Activated CD4-positive, alpha-beta T cell treated with anti-CD3 and anti-CD28 coated beads, Interleukin-2, Interleukin-4, amounts not matched to agents 100 ng/mL and 50 ng/mL, durations not matched to agents 16 hours and 8 hours (primary cell): ENCODE data around the gene TM4SF20.

Source experiments
- DNase-seq: peaks from one replicate; pipeline ENCODE4 v3.0.0-alpha.2; 2020; ENCODE audit warnings: low spot score

The TM4SF20 gene

DNA sequence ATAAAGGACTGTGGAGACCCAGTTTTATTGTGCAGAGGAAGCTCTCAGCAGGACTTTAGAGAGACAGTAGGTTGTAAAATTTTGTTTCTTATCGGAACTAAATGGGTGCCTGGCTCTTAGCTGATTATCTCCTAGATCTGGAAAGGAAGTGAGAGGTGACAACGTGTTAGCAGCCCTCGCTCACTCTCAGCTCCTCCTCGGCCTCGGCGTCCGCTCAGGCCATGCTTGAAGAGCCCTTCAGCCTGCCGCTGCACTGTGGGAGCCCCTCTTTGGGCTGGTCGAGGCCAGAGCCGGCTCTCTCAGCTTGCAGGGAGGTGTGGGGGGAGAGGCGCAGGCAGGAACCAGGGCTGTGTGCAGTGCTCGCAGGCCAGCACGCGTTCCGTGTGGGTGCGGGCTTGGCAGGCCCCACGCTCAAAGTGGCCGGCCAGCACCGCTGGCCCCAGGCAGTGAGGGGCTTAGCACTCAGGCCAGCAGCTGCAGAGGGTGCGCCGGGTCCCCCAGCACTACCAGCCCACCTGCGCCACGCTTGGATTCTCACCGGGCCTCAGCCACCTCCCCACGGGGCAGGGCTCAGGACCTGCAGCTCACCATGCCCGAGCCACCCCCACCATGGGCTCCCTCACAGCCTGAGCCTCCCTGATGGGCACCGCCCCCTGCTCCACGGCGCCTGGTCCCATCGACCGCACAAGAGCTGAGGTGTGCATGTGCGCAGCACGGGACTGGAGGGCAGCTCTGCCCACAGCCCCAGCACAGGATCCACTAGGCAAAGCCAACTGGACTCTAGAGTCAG is 58.6 kb downstream of the TM4SF20 start:
- DNase-seq = no peak

DNA sequence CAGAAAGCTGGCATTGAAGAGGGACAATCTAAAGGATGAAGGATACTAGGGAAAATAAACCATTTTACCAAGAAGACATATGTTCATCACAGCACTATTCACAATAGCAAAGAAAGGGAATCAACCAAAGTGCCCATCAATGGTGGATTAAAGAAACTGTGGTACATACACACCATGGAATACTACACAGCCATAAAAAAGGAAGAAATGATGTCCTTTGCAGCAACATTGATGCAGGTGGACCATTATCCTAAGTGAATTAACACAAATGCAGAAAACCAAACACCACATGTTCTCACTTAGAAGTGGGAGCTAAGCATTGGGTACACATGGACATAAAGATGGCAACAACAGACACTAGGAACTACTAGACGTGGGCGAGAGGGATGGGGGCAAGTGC is 61.3 kb downstream of the TM4SF20 start:
- DNase-seq = no peak

DNA sequence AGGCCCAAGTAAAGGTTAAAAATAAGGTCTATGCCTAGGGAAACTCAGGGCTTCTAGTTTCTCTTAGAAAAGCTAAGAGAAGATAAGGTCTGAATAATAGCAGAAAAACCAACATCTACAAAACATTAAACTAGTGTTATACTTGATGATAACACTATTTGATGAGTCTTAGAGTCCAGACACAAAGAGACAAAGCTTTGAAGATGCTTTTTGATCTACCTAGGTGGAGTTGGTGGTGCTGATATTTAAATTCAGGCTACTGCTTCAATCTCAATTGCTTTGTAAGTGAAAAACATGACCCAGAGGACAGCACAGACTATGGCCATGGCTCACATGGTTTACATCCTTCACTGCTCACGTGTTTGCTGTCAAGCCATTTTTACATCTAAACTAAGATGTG is 65.8 kb downstream of the TM4SF20 start:
- no peak for DNase-seq

DNA sequence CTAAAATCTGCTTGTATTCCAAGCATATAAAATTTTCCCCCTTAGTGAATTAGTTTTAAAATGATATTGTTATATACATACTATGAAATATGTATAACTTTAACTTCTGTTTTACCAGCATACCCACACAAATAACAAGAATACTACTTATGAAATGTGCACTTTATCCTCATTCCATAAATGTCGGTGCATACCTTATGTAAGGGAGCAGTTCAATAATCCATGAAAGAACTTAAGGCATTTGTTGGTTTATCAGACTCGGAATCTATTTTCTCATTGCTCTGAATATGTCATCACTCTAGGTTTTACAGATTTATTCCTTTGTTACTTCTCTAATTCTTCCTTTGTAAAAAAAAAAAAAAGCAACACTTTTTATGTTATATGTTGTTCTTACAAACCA is 66.5 kb downstream of the TM4SF20 start:
- DNase-seq = no peak
